ENCODE measurements around the gene FAM83F. TPM values are rescaled to one million over a fixed set of nuclear protein-coding genes. Genes with fewer than 3 reads are reported as not detected.

Gene FAM83F
- total and polyA plus RNA-seq, 3 donors from 2014 or later: 30.2 to 57.7 (median 41.1) TPM

DNA sequence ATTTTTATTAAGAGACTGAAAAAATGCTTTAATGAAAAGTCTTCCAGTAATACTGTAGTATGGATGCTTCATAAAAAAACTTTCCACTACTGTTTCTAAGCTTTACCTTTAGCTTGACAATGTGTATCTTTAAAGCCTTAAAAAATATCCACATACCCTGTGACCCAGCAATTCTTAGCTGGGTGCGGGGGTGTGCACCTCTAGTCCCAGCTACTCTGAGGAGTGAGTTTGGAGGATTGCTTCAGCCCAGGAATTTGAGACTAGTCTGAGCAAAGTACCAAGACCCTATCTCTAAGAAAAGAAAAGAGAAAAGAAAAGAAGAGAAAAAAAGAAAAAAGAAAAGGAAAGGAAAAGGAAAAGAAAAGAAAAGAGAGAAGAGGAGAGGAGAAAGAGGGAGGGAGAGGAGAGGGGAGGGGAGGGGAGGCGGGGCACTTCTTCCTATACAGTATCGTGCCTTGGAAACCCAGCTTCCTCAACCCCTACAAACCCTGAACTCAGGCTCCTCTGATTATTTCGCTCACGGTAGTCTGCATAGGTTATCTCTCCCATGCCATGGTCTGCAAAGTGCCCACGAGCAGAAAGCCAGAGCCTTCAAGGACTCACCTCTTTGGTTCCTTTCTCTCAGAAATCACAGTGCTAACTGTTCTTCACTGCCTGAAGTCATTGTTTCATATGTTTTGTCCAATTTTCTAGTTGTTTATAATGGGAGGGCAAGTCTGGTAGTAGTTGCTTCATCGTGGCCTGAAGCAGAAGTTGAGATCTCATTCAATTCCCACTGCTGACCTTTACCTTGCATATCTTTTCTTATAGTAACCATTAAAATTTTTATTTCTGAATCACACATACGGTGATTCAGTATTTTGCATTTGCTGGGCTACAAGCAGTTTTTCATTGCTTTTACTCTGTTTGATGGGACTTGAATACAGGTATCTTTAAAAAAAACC, 82.2 kb downstream of the FAM83F start:
- no peak overlapping the region for H3K4me3 ChIP-seq
- 68 to 74% methylated on average over 8 of the region's 8 CpGs for WGBS, 2 donors
- no peaks in the 10 kb centered on the region for H3K36me3 ChIP-seq (ENCODE audit: low read depth, missing control alignments)
- DNase-seq: no peak
- H3K4me1 ChIP-seq: peaks cover 9% of the 10 kb centered on the region
- no peak for TF ChIP-seq POLR2A (IDR thresholded peaks at IDR 0.05)
- TF ChIP-seq, protein P1, sequence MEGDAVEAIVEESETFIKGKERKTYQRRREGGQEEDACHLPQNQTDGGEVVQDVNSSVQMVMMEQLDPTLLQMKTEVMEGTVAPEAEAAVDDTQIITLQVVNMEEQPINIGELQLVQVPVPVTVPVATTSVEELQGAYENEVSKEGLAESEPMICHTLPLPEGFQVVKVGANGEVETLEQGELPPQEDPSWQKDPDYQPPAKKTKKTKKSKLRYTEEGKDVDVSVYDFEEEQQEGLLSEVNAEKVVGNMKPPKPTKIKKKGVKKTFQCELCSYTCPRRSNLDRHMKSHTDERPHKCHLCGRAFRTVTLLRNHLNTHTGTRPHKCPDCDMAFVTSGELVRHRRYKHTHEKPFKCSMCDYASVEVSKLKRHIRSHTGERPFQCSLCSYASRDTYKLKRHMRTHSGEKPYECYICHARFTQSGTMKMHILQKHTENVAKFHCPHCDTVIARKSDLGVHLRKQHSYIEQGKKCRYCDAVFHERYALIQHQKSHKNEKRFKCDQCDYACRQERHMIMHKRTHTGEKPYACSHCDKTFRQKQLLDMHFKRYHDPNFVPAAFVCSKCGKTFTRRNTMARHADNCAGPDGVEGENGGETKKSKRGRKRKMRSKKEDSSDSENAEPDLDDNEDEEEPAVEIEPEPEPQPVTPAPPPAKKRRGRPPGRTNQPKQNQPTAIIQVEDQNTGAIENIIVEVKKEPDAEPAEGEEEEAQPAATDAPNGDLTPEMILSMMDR (IDR thresholded peaks at IDR 0.05): no peak
- H3K27me3 ChIP-seq: no peaks in the 10 kb centered on the region
- intact Hi-C loops (cut with DNase I; ENCODE audit: low total_unique reads): no loop called here
- no peaks in the 10 kb centered on the region for H3K9me3 ChIP-seq
- no peak overlapping the region for H3K27ac ChIP-seq

DNA sequence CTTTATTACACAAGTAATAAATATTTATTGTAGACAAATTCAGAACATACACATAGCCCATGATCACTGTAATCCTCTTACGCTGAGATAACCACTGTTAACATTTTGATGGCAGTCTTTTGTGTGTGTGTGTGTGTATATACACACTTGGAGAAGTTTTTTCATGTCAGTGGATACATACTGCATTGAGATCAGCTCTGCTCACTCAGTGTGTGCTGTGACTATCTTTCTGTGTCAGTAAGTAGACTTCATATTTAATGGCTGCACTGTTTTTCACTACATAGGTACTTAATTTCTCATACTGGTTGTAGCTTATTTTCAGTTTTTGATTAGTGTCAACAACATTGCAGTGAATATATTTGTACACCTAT, 82.9 kb downstream of the FAM83F start:
- H3K4me3 ChIP-seq: no peak overlapping the region
- H3K4me1 ChIP-seq: peaks cover 12% of the 10 kb centered on the region
- no peaks in the 10 kb centered on the region for H3K9me3 ChIP-seq
- H3K27me3 ChIP-seq: no peaks in the 10 kb centered on the region
- TF ChIP-seq, protein P1 (IDR thresholded peaks at IDR 0.05): no peak
- TF ChIP-seq POLR2A (IDR thresholded peaks at IDR 0.05): no peak
- H3K27ac ChIP-seq: no peak overlapping the region
- 93 to 100% methylated on average over 1 of the region's 1 CpG for WGBS, 2 donors
- no peak for DNase-seq
- intact Hi-C loops (cut with DNase I; ENCODE audit: low total_unique reads): no loop called here
- no peaks in the 10 kb centered on the region for H3K36me3 ChIP-seq (ENCODE audit: low read depth, missing control alignments)

DNA sequence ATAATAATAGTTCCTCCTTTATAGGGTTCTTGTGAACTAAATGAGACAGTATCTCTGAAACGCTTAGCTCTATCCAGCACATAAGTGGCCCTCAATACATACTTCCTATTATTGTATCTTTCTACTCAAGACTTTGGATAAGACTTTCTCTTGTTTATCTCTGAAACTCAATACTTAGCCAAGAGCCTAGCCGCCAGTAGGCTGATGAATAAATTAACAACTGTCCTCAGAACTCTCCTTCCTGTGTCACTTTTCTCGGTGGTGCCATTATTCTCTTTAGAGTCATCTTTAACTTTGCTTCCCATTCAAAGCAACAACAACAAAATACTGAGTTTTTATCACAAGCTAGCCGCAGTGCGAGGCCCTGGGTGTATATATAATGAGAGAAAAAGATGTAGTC, 86.9 kb downstream of the FAM83F start:
- peaks cover 12% of the 10 kb centered on the region for H3K4me1 ChIP-seq

DNA sequence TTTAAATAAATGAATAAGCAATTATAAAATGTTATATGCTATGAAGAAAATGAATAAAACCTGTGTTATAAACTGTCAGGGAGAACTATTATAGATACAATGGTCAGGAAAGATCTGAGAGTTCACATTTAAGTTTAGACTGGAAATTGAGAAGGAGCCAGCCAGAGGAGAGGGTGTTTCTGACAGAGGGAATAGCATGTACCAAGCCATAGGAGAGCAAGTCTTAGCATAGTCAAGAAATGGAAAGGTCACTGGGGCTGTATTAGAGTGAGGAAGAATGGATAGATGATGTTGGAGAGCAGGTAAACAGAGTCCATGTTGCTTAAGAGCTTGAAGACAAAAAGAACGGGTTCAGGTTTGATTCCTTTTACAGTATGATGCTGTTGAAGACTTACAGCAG, 87.4 kb downstream of the FAM83F start:
- Histone ChIP-seq H3K9me3 (no peaks in the 10 kb centered on the region), H3K36me3 (ENCODE audit: low read depth, missing control alignments) (no peaks in the 10 kb centered on the region), H3K4me3 (no peak overlapping the region), H3K27ac (no peak overlapping the region), H3K4me1 (peaks cover 12% of the 10 kb centered on the region), H3K27me3 (no peaks in the 10 kb centered on the region)
- TF ChIP-seq POLR2A (IDR thresholded peaks at IDR 0.05): no peak
- TF ChIP-seq, protein P1 (IDR thresholded peaks at IDR 0.05): no peak
- WGBS, 2 donors: 100% methylated on average over 1 of the region's 1 CpG
- intact Hi-C loops (cut with DNase I; ENCODE audit: low total_unique reads): no loop called here
- DNase-seq: no peak

More for the DNA sequence above, 86.9 kb downstream of the FAM83F start:
- no peaks in the 10 kb centered on the region for H3K9me3 ChIP-seq
- H3K4me3 ChIP-seq: no peak overlapping the region
- no peak overlapping the region for H3K27ac ChIP-seq
- intact Hi-C loops (cut with DNase I; ENCODE audit: low total_unique reads): no loop called here
- H3K36me3 ChIP-seq (ENCODE audit: low read depth, missing control alignments): no peaks in the 10 kb centered on the region
- WGBS, 2 donors: 68 to 71% methylated on average over 5 of the region's 5 CpGs
- DNase-seq: no peak
- H3K27me3 ChIP-seq: no peaks in the 10 kb centered on the region
- no peak for TF ChIP-seq POLR2A (IDR thresholded peaks at IDR 0.05)

DNA sequence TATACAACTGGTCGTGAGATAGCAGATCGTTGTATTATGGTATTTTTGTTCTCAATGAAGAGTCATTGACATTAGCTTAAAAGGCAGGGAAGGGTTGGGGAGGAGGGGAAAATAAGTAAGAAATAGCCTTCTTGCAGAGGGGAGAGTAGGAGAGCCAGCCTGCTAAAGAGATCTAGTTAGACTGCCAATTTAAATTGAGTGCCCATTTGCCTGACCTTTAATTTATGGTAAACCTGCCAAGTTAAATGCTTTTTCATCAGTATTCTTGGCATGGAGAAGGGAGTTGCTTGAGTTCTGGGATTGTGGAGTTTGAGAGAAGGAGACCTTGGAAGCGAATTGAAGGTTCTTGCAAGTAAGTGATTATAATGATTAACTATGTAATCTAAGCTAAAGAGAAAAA, 89.0 kb downstream of the FAM83F start:
- no peaks in the 10 kb centered on the region for H3K9me3 ChIP-seq
- DNase-seq: no peak
- H3K27ac ChIP-seq: no peak overlapping the region
- H3K4me3 ChIP-seq: no peak overlapping the region
- no peaks in the 10 kb centered on the region for H3K27me3 ChIP-seq
- 77 to 90% methylated on average over 3 of the region's 3 CpGs for WGBS, 2 donors
- intact Hi-C loops (cut with DNase I; ENCODE audit: low total_unique reads): no loop called here
- H3K36me3 ChIP-seq (ENCODE audit: low read depth, missing control alignments): no peaks in the 10 kb centered on the region
- peaks cover 17% of the 10 kb centered on the region for H3K4me1 ChIP-seq
- TF ChIP-seq, protein P1 (IDR thresholded peaks at IDR 0.05): no peak
- TF ChIP-seq POLR2A (IDR thresholded peaks at IDR 0.05): no peak
